ENCODE results near the gene GSK3A.

Gene GSK3A

DNA sequence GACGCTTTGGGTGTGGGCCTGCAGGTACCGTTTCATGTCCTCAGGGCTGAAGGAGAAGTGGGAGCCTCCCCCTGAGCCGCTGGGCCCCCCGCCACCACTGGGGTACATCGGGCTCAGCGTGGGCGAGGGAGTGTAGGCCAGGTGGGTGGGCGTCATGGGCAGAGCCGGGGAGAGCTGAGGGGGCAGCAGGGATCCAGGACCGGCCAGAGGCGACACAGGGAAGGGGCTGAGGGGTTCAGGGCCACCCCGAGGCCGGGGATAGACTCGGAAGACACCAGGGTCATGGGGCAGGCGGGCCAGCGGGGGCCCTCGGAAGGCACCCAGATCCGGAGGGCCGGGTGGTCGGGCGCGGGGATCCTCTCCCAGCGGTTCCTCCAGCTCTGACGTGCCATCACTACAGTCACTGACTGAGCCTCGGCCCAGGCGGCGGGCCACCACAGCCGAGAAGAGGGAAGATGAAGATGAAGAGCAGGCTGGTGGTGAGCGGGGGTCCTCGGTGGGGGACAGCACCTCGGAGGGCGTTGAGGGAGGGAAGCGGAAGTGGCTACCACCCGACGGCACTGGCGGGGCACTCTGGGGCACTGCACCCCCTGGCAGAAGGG lies 6.8 kb upstream of the GSK3A start:
- DNase-seq (ENCODE audit: low read depth): no peak

- DNase-seq (ENCODE audit: low read depth): no peak
Observed at GRCh38 chr19:42248270-42249148, 6.1 kb upstream of the GSK3A start.

GRCh38 chr19:42247640-42248199 lies 5.3 kb upstream of the GSK3A start:
- DNase-seq (ENCODE audit: low read depth): no peak

GRCh38 chr19:42246922-42247639 lies 4.7 kb upstream of the GSK3A start:
- no peak for DNase-seq (ENCODE audit: low read depth)

DNA sequence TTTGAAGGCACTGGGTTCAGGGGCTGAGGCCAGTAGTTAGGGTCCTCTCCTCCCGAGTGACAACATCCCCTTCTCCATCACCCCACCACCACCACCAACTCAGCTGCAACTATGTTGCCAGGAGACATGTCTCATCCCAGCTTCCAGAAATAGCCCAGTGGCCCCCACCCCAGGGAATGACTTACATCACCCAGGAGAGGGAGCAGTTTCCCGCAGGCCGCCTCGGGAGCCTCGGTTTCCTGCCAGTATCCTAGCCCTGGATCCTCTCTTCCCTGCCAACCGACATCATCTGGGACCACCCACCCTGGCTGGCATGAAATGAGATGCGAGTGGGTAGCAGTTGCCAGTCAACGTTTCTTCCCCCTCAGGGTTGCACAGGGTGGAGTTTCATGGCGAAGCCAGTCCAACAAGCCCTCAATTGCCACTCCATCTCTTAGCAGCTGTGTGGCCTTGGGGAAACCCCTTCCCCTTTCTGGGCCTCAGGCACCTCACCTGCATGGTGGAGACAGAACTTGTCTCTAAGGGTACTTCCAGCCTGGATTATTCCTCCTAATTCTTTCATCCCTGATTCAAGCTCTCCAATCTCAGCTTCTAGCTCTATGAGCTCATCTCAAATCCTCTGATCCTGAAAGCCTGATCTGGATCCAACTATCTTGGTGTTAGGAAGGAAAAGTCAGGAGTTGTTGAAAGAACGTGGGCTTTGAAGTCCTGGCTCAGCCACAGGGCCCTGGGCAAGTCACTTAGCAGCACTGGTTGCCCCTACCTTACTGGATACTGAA lies 3.9 kb upstream of the GSK3A start:
- DNase-seq (ENCODE audit: low read depth): peak; percentile 75

GRCh38 chr19:42245231-42245630 lies 2.8 kb upstream of the GSK3A start:
- no peak for DNase-seq (ENCODE audit: low read depth)

DNA sequence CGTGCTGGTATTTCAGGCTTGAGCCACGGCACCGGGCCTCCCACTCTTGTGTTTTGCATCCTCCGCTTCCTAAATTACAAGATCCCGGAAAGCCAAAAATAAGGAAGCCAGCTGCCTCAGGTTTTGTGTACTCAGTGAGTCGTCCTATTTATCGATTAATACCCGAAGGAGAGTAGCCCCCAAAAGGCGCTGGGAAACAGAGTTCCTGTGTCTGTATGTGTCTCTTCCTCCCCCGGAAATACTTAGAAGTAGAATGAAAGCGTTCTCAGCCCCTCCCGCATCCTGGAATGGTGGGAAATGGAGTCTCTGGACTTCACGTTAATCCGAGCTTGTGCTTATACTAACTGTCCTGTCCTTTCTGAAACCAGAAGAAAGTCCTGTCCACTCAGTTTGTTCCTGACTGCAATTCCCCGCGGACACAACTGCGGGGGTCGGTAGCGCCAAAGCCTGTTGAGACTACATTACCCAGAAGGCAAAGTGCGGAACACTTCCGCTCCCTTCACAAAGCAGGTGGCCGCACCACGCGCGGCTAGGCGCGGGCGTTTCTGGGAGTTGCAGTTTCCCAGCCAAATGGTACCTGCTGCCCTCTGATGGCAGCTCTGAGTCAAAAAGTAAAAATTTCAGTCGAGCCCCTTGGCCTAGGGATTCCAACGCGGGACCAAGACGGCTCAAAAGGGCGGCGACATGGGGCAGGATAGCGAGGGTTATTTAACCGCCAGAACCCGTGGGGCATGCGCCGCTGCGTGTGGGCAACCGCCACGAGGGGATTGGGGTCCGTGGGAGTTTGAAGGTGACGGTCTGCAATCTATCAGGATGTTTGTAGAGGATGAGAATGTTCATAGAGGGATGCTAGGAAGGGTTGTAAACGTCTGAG lies 2.2 kb upstream of the GSK3A start:
- peak; percentile 89 for DNase-seq (ENCODE audit: low read depth)

GRCh38 chr19:42242069-42242511 lies 312 bp downstream of the GSK3A start:
- DNase-seq (ENCODE audit: low read depth): no peak

GRCh38 chr19:42241279-42241678 lies 1.1 kb downstream of the GSK3A start:
- no peak for DNase-seq (ENCODE audit: low read depth)

GRCh38 chr19:42239544-42240220 lies 2.7 kb downstream of the GSK3A start:
- DNase-seq (ENCODE audit: low read depth): no peak

DNA sequence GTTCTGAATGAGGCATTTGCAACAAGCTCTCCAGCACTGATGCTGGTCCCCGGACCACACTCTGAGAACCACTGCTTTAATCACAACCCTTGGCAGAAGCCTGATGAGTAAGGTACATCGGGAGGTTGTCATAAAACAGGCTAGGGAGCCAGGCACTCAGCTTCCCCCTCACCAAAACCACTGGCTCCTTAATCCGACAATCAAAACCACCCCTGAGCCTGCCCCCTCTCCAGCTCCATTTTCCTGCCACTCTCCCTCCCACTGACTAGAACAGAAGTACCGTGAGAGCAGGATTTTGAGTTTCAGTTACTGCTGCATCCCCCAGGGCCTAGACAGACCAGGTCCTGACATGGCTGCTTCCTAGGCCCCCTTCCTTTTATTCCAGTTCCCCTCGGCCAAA lies 7.2 kb downstream of the GSK3A start:
- no peak for DNase-seq (ENCODE audit: low read depth)

DNA sequence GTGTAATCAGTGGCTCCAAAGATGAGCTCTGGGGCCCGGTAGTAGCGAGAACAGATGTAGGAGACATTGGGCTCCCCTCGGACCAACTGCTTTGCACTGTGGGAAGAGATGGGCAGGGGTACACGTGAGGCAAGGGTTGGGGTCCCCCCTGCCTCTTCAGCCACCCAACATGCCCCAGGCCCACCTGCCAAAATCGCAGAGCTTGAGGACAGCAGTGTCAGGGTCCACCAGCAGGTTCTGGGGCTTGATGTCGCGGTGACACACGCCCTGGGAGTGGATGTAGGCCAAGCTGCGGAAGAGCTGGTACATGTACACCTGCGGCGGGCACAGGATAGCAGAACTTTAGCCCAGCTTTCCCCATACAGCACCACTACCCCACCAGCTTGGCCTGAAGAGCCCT lies 8.0 kb downstream of the GSK3A start:
- no peak for DNase-seq (ENCODE audit: low read depth)

DNA sequence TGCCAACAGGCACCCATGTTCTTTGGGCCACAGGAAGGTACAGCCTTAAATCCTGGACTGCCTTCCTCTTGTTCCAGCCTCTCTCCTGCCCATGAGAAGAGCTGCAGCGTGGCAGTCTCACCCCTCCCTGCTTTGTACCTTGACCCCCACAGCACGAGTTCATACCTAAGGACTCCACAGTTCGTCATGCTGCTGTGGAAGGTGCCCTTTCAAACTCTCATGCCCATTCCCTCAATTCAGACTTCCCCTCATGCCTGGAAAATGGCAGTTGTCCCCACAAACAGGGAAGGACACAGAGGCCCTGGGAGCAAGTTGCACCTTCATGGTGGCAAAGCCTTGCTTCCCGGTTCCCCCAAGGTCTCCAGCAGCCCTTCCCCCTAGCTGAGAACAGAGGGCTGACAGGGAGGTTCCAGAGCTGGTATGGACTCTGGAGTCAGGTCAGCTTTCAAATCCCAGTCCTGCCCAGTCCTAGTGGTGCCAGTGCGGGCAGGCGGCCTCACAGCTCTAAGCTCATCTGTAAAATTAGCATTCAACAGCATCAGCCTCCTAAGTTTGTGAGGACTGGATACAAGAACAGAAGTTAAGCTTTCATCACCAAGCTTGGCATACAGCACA lies 8.6 kb downstream of the GSK3A start:
- DNase-seq (ENCODE audit: low read depth): no peak

DNA sequence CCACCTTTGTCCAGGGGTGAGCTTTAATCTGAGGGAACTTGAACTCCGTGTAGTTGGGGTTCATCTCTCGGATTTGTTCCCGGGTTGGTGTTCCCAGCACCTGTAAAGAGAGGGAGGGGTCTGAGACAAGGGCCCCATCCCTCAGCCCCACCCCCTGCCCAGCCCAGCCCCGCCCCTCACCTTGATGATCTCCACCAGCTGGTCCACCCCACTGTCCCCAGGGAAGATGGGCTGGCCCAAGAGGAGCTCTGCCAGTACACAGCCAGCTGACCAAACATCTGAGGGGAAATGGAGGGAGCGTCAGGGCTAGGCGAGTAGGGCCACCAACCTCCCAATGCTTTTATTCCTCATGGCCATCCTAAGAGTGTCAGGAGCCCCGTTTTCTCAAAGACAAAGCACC lies 9.3 kb downstream of the GSK3A start:
- no peak for DNase-seq (ENCODE audit: low read depth)

DNA sequence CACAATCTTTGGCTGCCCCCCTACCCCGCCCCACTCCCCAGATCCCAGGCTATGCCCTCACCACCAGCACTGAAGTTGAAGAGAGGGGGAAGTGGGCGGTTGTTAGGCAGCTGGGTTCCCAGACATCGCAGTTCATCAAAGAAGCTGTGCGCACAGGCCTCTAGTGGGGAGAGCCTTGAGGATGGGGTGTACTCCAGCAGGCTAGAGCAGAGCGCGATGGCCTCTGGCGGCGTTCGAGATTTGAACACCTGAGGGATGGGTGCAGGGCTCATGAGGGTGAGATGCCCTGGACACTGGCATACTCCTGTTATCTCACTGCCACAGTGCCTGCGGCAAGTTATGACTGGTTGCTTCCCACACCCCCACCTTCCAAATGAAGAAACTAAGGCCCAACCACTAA lies 10.0 kb downstream of the GSK3A start:
- no peak for DNase-seq (ENCODE audit: low read depth)

- DNase-seq (ENCODE audit: low read depth): no peak
Observed at GRCh38 chr19:42230571-42230970, 11.8 kb downstream of the GSK3A start.

- DNase-seq (ENCODE audit: low read depth): no peak
Observed at GRCh38 chr19:42229855-42230351, 12.5 kb downstream of the GSK3A start.

- DNase-seq (ENCODE audit: low read depth): no peak
Observed at GRCh38 chr19:42229301-42229854, 13.0 kb downstream of the GSK3A start.

DNA sequence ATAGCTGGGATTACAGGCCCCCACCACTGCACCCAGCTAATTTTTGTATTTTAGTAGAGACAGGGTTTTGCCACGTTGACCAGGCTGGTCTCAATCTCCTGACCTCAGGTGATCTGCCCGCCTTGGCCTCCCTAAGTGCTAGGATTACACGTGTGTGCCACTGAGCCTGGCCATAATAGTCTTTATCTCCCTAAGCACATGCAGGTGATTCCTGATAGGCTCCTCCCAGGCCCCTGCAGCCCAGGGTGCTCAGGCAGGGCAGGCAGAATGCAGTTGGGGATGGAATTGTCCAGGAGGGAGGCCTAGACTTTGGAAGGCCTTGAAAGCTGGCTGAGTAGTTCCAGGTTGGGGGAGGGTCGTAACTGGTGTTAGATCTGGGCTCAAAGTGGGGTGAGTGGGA lies 13.8 kb downstream of the GSK3A start:
- no peak for DNase-seq (ENCODE audit: low read depth)
